Measurements from ENCODE around the gene AUTS2.

The AUTS2 gene

DNA sequence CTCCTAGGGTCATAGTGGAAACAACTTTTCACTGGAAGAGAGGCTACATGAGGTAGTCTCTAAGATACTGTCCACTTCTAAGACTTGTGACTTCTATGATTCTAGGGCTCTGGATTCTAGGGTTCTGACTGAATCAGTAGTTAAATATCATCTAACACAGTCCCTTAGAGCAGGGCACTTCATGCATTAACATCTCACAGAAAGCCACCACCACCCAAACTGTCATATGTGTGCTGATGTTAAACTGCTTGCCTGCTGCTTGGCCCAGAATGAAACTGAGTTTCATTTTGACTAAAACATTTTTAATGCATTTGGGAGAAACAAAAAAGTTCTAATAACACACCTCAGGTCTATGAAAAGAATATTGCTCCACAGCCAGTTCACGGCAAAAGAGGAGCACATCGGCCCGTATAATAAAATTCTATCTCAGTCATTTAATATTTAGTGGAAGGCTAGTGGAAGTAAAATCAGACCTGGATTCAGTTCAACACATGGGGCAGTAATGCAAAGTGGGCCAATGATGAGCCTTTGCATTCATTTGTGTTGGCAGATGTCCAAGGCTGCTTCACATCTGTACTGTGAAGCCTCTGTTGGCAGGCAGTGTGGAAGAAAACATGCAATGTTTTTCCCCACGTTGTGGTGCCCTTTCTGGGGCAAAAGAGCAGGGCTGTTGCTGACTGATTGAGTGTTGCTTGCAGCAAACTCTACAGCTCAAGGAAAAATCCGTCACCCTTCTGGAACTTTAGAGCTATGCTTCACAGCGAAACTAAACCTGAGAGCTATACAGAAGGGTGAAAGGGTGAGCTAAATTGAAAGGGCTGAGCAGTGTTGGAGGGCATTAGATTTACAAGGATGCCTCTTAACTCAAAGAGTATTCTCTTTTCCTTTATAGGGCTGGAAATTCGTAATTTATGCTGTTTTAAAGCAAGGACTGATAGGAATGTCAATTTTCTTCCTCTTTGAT, 33.5 kb upstream of the AUTS2 start:
- no peak for DNase-seq (ENCODE audit: low read depth in 1 of 2, low spot score in 1 of 2)
- no peaks in the 10 kb centered on the region for H3K27me3 ChIP-seq (ENCODE audit: insufficient read depth, poor library complexity, severe bottlenecking)
- no peak for TF ChIP-seq SPI1 (IDR thresholded peaks at IDR 0.05; ENCODE audit: borderline replicate concordance, low read depth)
- TF ChIP-seq REST (IDR thresholded peaks at IDR 0.05; ENCODE audit: insufficient replicate concordance, low read depth): no peak
- no peak for TF ChIP-seq CTCF (IDR thresholded peaks at IDR 0.05; ENCODE audit: insufficient read depth, low read length)
- no peak for TF ChIP-seq GABPA (IDR thresholded peaks at IDR 0.05; ENCODE audit: low read depth)
- no peak for TF ChIP-seq POLR2AphosphoS5 (IDR thresholded peaks at IDR 0.05; ENCODE audit: low read depth)
- no peak overlapping the region for H3K27ac ChIP-seq (replicated peaks)
- H3K4me3 ChIP-seq (replicated peaks; ENCODE audit: insufficient read depth, low read length): no peak overlapping the region

GRCh38 chr7:69567800-69568199, 30.5 kb upstream of the AUTS2 start:
- DNase-seq (ENCODE audit: low read depth in 1 of 2, low spot score in 1 of 2): no peak
- no peaks in the 10 kb centered on the region for H3K27me3 ChIP-seq (ENCODE audit: insufficient read depth, poor library complexity, severe bottlenecking)
- no peak overlapping the region for H3K27ac ChIP-seq (replicated peaks)
- no peak for TF ChIP-seq SPI1 (IDR thresholded peaks at IDR 0.05; ENCODE audit: borderline replicate concordance, low read depth)
- no peak for TF ChIP-seq POLR2AphosphoS5 (IDR thresholded peaks at IDR 0.05; ENCODE audit: low read depth)
- TF ChIP-seq GABPA (IDR thresholded peaks at IDR 0.05; ENCODE audit: low read depth): no peak
- no peak for TF ChIP-seq REST (IDR thresholded peaks at IDR 0.05; ENCODE audit: insufficient replicate concordance, low read depth)
- TF ChIP-seq CTCF (IDR thresholded peaks at IDR 0.05; ENCODE audit: insufficient read depth, low read length): no peak
- no peak overlapping the region for H3K4me3 ChIP-seq (replicated peaks; ENCODE audit: insufficient read depth, low read length)

GRCh38 chr7:69568266-69568665, 30.0 kb upstream of the AUTS2 start:
- no peak for DNase-seq (ENCODE audit: low read depth in 1 of 2, low spot score in 1 of 2)
- no peak for TF ChIP-seq POLR2AphosphoS5 (IDR thresholded peaks at IDR 0.05; ENCODE audit: low read depth)
- TF ChIP-seq REST (IDR thresholded peaks at IDR 0.05; ENCODE audit: insufficient replicate concordance, low read depth): no peak
- no peak overlapping the region for H3K4me3 ChIP-seq (replicated peaks; ENCODE audit: insufficient read depth, low read length)
- no peak overlapping the region for H3K27ac ChIP-seq (replicated peaks)
- H3K27me3 ChIP-seq (ENCODE audit: insufficient read depth, poor library complexity, severe bottlenecking): no peaks in the 10 kb centered on the region

Data from HL-60 (cell line).